ENCODE data around the gene NOL4.

NOL4 gene

GRCh38 chr18:34212511-34212910 is 12.2 kb downstream of the NOL4 start:
- H3K27ac ChIP-seq, result no peak overlapping the region
- no peak for TF ChIP-seq CTCF (conservative IDR thresholded peaks at IDR 0.05)

GRCh38 chr18:34207344-34207851 is 17.3 kb downstream of the NOL4 start:
- H3K27ac ChIP-seq, result no peak overlapping the region
- no peak for TF ChIP-seq CTCF (conservative IDR thresholded peaks at IDR 0.05)

GRCh38 chr18:34203866-34204265 is 20.8 kb downstream of the NOL4 start:
- H3K27ac ChIP-seq, result no peak overlapping the region
- no peak for TF ChIP-seq CTCF (conservative IDR thresholded peaks at IDR 0.05)

- H3K27ac ChIP-seq, result no peak overlapping the region
- no peak for TF ChIP-seq CTCF (conservative IDR thresholded peaks at IDR 0.05)
Measured at GRCh38 chr18:34196256-34196655, 28.5 kb downstream of the NOL4 start.

GRCh38 chr18:34194239-34194638 is 30.5 kb downstream of the NOL4 start:
- no peak for TF ChIP-seq CTCF (conservative IDR thresholded peaks at IDR 0.05)
- H3K27ac ChIP-seq, result no peak overlapping the region

- no peak overlapping the region for H3K27ac ChIP-seq
- TF ChIP-seq CTCF (conservative IDR thresholded peaks at IDR 0.05), result no peak
Measured at GRCh38 chr18:34189656-34190435, 34.9 kb downstream of the NOL4 start.
